ENCODE measurements around the gene DNAJB4. TPM values are rescaled to one million over a fixed set of nuclear protein-coding genes. Genes with fewer than 3 reads are reported as not detected.
"Not testable (repeated sequence)": the region's sequence is repeated elsewhere in the genome, so short reads cannot be mapped to it uniquely, and the experiment has no call there.

Gene DNAJB4
- total and polyA plus RNA-seq, 4 donors: 39.1 to 137 (median 66.6) TPM

DNA sequence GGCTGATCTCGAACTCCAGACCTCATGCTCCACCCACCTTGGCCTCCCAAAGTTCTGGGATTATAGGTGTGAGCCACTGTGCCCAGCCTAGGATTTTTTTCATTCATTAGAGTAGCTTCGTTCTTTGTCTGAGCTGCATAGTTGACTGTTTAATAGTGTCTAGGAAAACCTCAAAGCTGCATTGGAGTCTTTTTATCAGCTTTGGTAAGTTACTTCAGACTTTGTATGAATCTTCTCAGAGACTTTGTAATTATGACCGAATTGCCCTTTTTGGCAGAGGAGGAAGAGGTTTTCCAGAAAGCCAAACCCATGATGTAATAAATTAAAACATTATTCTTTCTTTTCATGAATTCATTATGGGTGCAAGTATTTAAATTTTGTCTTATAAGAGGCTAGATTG, 5.1 kb downstream of the DNAJB4 start:
- Histone ChIP-seq H3K27ac (ENCODE audit: low read depth in 1 of 2, low read length in 2 of 2) (no peak overlapping the region), H3K4me1 (ENCODE audit: control insufficient read depth in 1 of 2, insufficient read depth in 2 of 2, low read length in 2 of 2) (no peaks in the 10 kb centered on the region), H3K27me3 (ENCODE audit: control insufficient read depth in 1 of 2, insufficient read depth in 2 of 2, low read length in 1 of 2) (no peaks in the 10 kb centered on the region), H3K36me3 (ENCODE audit: control insufficient read depth in 1 of 2, insufficient read depth in 2 of 2, low read length in 1 of 2) (no peaks in the 10 kb centered on the region), H3K9me3 (ENCODE audit: control insufficient read depth, low read length) (no peaks in the 10 kb centered on the region), H3K4me3 (ENCODE audit: low read length in 2 of 2) (peak overlapping the region; percentile 31 to 69)
- 12% methylated on average over 3 of the region's 3 CpGs for WGBS, 2 donors
- intact Hi-C loops (cut with DNase I): loop anchor here (5.0 kb wide), 2 partner anchors 47 to 92 kb away; no protein-coding TSS in a partner anchor
- DNase-seq (no peak), ATAC-seq (ENCODE audit: low FRiP score) (no peak)

DNA sequence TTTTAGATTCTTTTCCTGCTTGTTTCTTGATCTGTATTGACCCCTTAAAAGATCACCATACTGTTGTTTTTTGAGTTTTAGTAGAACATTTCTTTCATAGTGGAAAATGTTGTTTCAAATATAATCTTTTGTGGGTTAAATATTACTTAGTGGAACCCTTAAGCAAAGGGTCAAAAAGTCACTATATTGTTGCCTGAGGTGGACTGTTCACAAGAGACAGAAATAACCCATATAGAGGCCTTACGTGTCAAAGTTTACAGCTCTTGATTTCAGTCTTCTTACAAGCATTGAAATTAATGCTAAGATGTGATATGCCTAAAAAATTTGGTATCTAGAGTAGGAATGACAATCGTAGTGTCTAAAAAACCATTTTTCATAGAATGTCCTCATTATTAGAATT, 6.3 kb downstream of the DNAJB4 start:
- Histone ChIP-seq H3K27ac (ENCODE audit: low read depth in 1 of 2, low read length in 2 of 2) (peak overlapping the region in 1 of 2 donors; percentile 57), H3K4me3 (ENCODE audit: low read length in 2 of 2) (peak overlapping the region; percentile 18 to 26), H3K36me3 (ENCODE audit: control insufficient read depth in 1 of 2, insufficient read depth in 2 of 2, low read length in 1 of 2) (no peaks in the 10 kb centered on the region), H3K9me3 (ENCODE audit: control insufficient read depth, low read length) (no peaks in the 10 kb centered on the region), H3K4me1 (ENCODE audit: control insufficient read depth in 1 of 2, insufficient read depth in 2 of 2, low read length in 2 of 2) (no peaks in the 10 kb centered on the region), H3K27me3 (ENCODE audit: control insufficient read depth in 1 of 2, insufficient read depth in 2 of 2, low read length in 1 of 2) (no peaks in the 10 kb centered on the region)
- no peak for ATAC-seq (ENCODE audit: low FRiP score)
- 25 to 30% methylated on average over 2 of the region's 2 CpGs for WGBS, 2 donors
- no peak for DNase-seq
- intact Hi-C loops (cut with DNase I): no loop called here

GRCh38 chr1:78015148-78015547, 10.4 kb downstream of the DNAJB4 start:
- ATAC-seq (ENCODE audit: low FRiP score) (no peak), DNase-seq (no peak)
- Histone ChIP-seq H3K4me3 (ENCODE audit: low read length in 2 of 2) (no peak overlapping the region), H3K4me1 (ENCODE audit: control insufficient read depth in 1 of 2, insufficient read depth in 2 of 2, low read length in 2 of 2) (no peaks in the 10 kb centered on the region), H3K27ac (ENCODE audit: low read depth in 1 of 2, low read length in 2 of 2) (no peak overlapping the region), H3K27me3 (ENCODE audit: control insufficient read depth in 1 of 2, insufficient read depth in 2 of 2, low read length in 1 of 2) (no peaks in the 10 kb centered on the region), H3K36me3 (ENCODE audit: control insufficient read depth in 1 of 2, insufficient read depth in 2 of 2, low read length in 1 of 2) (peaks cover 0 to 2% of the 10 kb centered on the region in 2 donors), H3K9me3 (ENCODE audit: control insufficient read depth, low read length) (no peaks in the 10 kb centered on the region)
- intact Hi-C loops (cut with DNase I): no loop called here

DNA sequence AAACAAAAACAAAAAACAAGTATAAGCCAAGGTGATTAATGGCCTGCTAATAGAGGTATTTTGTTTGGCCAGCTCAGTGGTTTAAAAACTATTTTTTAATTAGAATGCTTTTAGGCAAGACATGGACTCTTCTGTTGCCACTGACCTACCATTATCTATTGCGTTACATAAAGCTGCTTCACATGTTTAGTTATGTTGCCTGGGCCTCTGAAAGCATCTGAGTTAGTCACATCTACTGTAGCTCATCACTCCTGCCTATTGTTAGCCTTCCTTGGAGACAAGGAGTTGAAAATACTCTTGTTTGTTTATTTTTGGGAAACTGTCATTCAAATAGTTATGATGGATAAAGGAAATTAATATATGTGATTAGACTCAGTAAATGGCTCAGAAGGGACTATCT, 14.3 kb downstream of the DNAJB4 start:
- ATAC-seq (ENCODE audit: low FRiP score) (no peak), DNase-seq (no peak)
- intact Hi-C loops (cut with DNase I): no loop called here
- Histone ChIP-seq H3K27me3 (ENCODE audit: control insufficient read depth in 1 of 2, insufficient read depth in 2 of 2, low read length in 1 of 2) (no peaks in the 10 kb centered on the region), H3K9me3 (ENCODE audit: control insufficient read depth, low read length) (no peaks in the 10 kb centered on the region), H3K4me3 (ENCODE audit: low read length in 2 of 2) (no peak overlapping the region), H3K4me1 (ENCODE audit: control insufficient read depth in 1 of 2, insufficient read depth in 2 of 2, low read length in 2 of 2) (no peaks in the 10 kb centered on the region), H3K36me3 (ENCODE audit: control insufficient read depth in 1 of 2, insufficient read depth in 2 of 2, low read length in 1 of 2) (peaks cover 0 to 2% of the 10 kb centered on the region in 2 donors), H3K27ac (ENCODE audit: low read depth in 1 of 2, low read length in 2 of 2) (no peak overlapping the region)
- WGBS, 2 donors: 93 to 96% methylated on average over 1 of the region's 1 CpG

DNA sequence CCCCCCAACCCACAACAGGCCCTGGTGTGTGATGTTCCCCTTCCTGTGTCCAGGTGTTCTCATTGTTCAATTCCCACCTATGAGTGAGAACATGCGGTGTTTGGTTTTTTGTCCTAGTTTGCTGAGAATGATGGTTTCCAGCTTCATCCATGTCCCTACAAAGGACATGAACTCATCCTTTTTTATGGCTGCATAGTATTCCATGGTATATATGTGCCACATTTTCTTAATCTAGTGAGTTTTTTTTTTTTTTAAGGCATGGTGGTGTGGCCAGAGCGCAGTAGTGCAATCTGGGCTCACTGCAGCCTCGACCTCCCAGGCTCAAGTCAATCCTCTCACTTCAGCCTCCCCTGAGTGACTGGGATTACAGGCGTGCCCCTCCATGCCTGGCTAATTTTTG, 16.4 kb downstream of the DNAJB4 start:
- DNase-seq; ATAC-seq (ENCODE audit: low FRiP score); H3K9me3 ChIP-seq (ENCODE audit: control insufficient read depth, low read length); intact Hi-C loops (cut with DNase I); H3K27me3 ChIP-seq (ENCODE audit: control insufficient read depth in 1 of 2, insufficient read depth in 2 of 2, low read length in 1 of 2); H3K36me3 ChIP-seq (ENCODE audit: control insufficient read depth in 1 of 2, insufficient read depth in 2 of 2, low read length in 1 of 2); H3K27ac ChIP-seq (ENCODE audit: low read depth in 1 of 2, low read length in 2 of 2); H3K4me1 ChIP-seq (ENCODE audit: control insufficient read depth in 1 of 2, insufficient read depth in 2 of 2, low read length in 2 of 2); H3K4me3 ChIP-seq (ENCODE audit: low read length in 2 of 2): not testable (repeated sequence)
- 97 to 100% methylated on average over 4 of the region's 4 CpGs for WGBS, 2 donors

DNA sequence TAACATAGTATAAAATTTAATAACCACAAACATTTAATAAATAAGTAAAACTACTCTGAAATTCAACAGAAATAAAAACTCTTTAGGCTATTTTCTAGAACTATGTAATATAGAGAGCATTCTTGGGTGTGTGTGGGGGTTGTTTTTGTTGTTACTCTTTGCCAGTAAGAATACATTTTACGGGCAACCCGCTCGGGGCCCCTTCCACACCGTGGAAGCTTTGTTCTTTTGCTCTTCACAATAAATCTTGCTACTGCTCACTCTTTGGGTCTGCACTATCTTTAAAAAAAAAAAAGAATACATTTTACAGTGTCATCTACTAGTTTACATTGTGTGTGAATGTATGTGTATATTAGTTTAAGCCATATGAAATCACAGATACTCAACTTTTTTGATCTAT, 25.1 kb downstream of the DNAJB4 start:
- DNase-seq (no peak), ATAC-seq (ENCODE audit: low FRiP score) (no peak)
- H3K4me1 ChIP-seq (ENCODE audit: control insufficient read depth in 1 of 2, insufficient read depth in 2 of 2, low read length in 2 of 2): no peaks in the 10 kb centered on the region
- H3K36me3 ChIP-seq (ENCODE audit: control insufficient read depth in 1 of 2, insufficient read depth in 2 of 2, low read length in 1 of 2): no peaks in the 10 kb centered on the region
- WGBS, 2 donors: 77 to 84% methylated on average over 4 of the region's 4 CpGs
- no peaks in the 10 kb centered on the region for H3K9me3 ChIP-seq (ENCODE audit: control insufficient read depth, low read length)
- intact Hi-C loops (cut with DNase I): no loop called here
- H3K27ac ChIP-seq (ENCODE audit: low read depth in 1 of 2, low read length in 2 of 2): no peak overlapping the region
- H3K27me3 ChIP-seq (ENCODE audit: control insufficient read depth in 1 of 2, insufficient read depth in 2 of 2, low read length in 1 of 2): no peaks in the 10 kb centered on the region
- H3K4me3 ChIP-seq (ENCODE audit: low read length in 2 of 2): no peak overlapping the region

GRCh38 chr1:78032996-78033796, 28.5 kb downstream of the DNAJB4 start:
- no peak overlapping the region for H3K4me3 ChIP-seq (ENCODE audit: low read length in 2 of 2)
- no peaks in the 10 kb centered on the region for H3K9me3 ChIP-seq (ENCODE audit: control insufficient read depth, low read length)
- no peaks in the 10 kb centered on the region for H3K4me1 ChIP-seq (ENCODE audit: control insufficient read depth in 1 of 2, insufficient read depth in 2 of 2, low read length in 2 of 2)
- H3K27me3 ChIP-seq (ENCODE audit: control insufficient read depth in 1 of 2, insufficient read depth in 2 of 2, low read length in 1 of 2): no peaks in the 10 kb centered on the region
- WGBS, 2 donors: 89 to 92% methylated on average over 4 of the region's 4 CpGs
- intact Hi-C loops (cut with DNase I): no loop called here
- ATAC-seq (ENCODE audit: low FRiP score) (no peak), DNase-seq (no peak)
- no peak overlapping the region for H3K27ac ChIP-seq (ENCODE audit: low read depth in 1 of 2, low read length in 2 of 2)
- no peaks in the 10 kb centered on the region for H3K36me3 ChIP-seq (ENCODE audit: control insufficient read depth in 1 of 2, insufficient read depth in 2 of 2, low read length in 1 of 2)

GRCh38 chr1:78033797-78034172, 29.0 kb downstream of the DNAJB4 start:
- WGBS, 2 donors: 86 to 89% methylated on average over 3 of the region's 3 CpGs
- Histone ChIP-seq H3K36me3 (ENCODE audit: control insufficient read depth in 1 of 2, insufficient read depth in 2 of 2, low read length in 1 of 2) (no peaks in the 10 kb centered on the region), H3K27me3 (ENCODE audit: control insufficient read depth in 1 of 2, insufficient read depth in 2 of 2, low read length in 1 of 2) (no peaks in the 10 kb centered on the region), H3K4me1 (ENCODE audit: control insufficient read depth in 1 of 2, insufficient read depth in 2 of 2, low read length in 2 of 2) (no peaks in the 10 kb centered on the region), H3K9me3 (ENCODE audit: control insufficient read depth, low read length) (no peaks in the 10 kb centered on the region), H3K27ac (ENCODE audit: low read depth in 1 of 2, low read length in 2 of 2) (no peak overlapping the region), H3K4me3 (ENCODE audit: low read length in 2 of 2) (no peak overlapping the region)
- ATAC-seq (ENCODE audit: low FRiP score) (no peak), DNase-seq (no peak)
- intact Hi-C loops (cut with DNase I): no loop called here

GRCh38 chr1:78035121-78035520, 30.4 kb downstream of the DNAJB4 start:
- H3K4me1 ChIP-seq (ENCODE audit: control insufficient read depth in 1 of 2, insufficient read depth in 2 of 2, low read length in 2 of 2): no peaks in the 10 kb centered on the region
- no peak for DNase-seq
- intact Hi-C loops (cut with DNase I): no loop called here

More at GRCh38 chr1:78035121-78035520, 30.4 kb downstream of the DNAJB4 start:
- Histone ChIP-seq H3K9me3 (ENCODE audit: control insufficient read depth, low read length) (no peaks in the 10 kb centered on the region), H3K27ac (ENCODE audit: low read depth in 1 of 2, low read length in 2 of 2) (no peak overlapping the region), H3K27me3 (ENCODE audit: control insufficient read depth in 1 of 2, insufficient read depth in 2 of 2, low read length in 1 of 2) (no peaks in the 10 kb centered on the region), H3K4me3 (ENCODE audit: low read length in 2 of 2) (no peak overlapping the region), H3K36me3 (ENCODE audit: control insufficient read depth in 1 of 2, insufficient read depth in 2 of 2, low read length in 1 of 2) (no peaks in the 10 kb centered on the region)
- 96 to 100% methylated on average over 2 of the region's 2 CpGs for WGBS, 2 donors
- ATAC-seq (ENCODE audit: low FRiP score): no peak

Data from aorta (tissue), 5 donors.